Lower lobe of right lung (tissue), 2 donors: ENCODE data around the gene DNAI4. TPM values are rescaled to one million over a fixed set of nuclear protein-coding genes. Genes with fewer than 3 reads are reported as not detected.
A peak's percentile ranks its signal among the peaks of the same experiment; 100 is the strongest.

ENCODE experiments used
- ATAC-seq, 2 donors: fragments of 200-7000 bp; cut with Tn5 transposase; one replicate each; pipeline ENCODE4 v1.9.1; 2020 to 2022; ENCODE audit warnings: mild to moderate bottlenecking in 2 of 2, moderate library complexity in 2 of 2
- DNase-seq: peaks from one replicate; pipeline ENCODE4 v3.0.0-alpha.2; 2020
- H3K27ac ChIP-seq: fragments of 200-600 bp; one replicate; pipeline ENCODE4 v1.8.0; 2022
- H3K27me3 ChIP-seq: fragments of 200-600 bp; one replicate; pipeline ENCODE4 v1.8.0; 2022; ENCODE audit warnings: low read depth
- H3K36me3 ChIP-seq: fragments of 200-600 bp; one replicate; pipeline ENCODE4 v1.8.0; 2022; ENCODE audit warnings: mild to moderate bottlenecking
- H3K4me1 ChIP-seq: fragments of 200-600 bp; one replicate; pipeline ENCODE4 v1.8.0; 2022
- H3K4me3 ChIP-seq: fragments of 200-600 bp; one replicate; pipeline ENCODE4 v1.8.0; 2022; ENCODE audit warnings: mild to moderate bottlenecking
- H3K9me3 ChIP-seq: fragments of 200-600 bp; one replicate; pipeline ENCODE4 v1.8.0; 2022
- intact Hi-C: fragments of 100-400 bp; cut with DNase I; formaldehyde crosslinking; loops from one replicate; pipeline ENCODE4 v1.11.0; 2022
- total RNA-seq: library from RNA; stranded (reverse); fragmentation: NEBNext Ultra II Directional; extraction: Animal tissue kit (Norgen Biotek cat#: 25700); gene quantifications from one replicate; pipeline ENCODE4 v1.2.1, GENCODE V29; 2021
- TF ChIP-seq, protein P1 (sequence below): fragments of 200-600 bp; IDR thresholded peaks from one replicate; pipeline ENCODE4 v1.8.0; 2022; ENCODE audit warnings: antibody characterized with exemption, mild to moderate bottlenecking
- donor health status: DM: no; HTN: yes; CAD: no; lungs with severe emphysema.

The DNAI4 gene
- total RNA-seq, 1 donor from 2014 or later, result 19.9 TPM

DNA sequence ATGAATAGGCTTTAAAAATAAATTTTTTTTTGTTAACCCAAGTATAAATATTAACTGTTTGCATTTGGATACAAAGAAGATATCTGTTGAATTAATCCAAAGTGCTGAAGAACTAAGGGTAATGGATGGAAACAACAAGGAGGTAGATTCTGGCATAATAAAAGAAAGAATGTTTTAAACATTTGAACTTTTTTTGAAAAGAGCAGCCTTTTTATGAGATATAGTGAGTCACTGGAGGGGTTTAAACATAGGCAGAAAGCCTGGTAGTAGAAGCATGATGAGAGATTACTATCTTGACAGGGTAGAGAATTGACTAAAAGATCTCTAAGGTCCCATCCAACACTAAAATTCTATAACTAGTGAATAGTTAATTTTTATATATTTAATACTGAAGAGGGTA is 2.9 kb upstream of the DNAI4 start:
- Histone ChIP-seq H3K4me1 (peaks cover 46% of the 10 kb centered on the region), H3K36me3 (no peaks in the 10 kb centered on the region), H3K9me3 (no peaks in the 10 kb centered on the region), H3K4me3 (no peak overlapping the region), H3K27ac (no peak overlapping the region), H3K27me3 (no peaks in the 10 kb centered on the region)
- intact Hi-C loops, result no loop called here
- DNase-seq (no peak), ATAC-seq (no peak)
- TF ChIP-seq, protein P1, sequence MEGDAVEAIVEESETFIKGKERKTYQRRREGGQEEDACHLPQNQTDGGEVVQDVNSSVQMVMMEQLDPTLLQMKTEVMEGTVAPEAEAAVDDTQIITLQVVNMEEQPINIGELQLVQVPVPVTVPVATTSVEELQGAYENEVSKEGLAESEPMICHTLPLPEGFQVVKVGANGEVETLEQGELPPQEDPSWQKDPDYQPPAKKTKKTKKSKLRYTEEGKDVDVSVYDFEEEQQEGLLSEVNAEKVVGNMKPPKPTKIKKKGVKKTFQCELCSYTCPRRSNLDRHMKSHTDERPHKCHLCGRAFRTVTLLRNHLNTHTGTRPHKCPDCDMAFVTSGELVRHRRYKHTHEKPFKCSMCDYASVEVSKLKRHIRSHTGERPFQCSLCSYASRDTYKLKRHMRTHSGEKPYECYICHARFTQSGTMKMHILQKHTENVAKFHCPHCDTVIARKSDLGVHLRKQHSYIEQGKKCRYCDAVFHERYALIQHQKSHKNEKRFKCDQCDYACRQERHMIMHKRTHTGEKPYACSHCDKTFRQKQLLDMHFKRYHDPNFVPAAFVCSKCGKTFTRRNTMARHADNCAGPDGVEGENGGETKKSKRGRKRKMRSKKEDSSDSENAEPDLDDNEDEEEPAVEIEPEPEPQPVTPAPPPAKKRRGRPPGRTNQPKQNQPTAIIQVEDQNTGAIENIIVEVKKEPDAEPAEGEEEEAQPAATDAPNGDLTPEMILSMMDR, result no peak

- intact Hi-C loops, result no loop called here
Observed at GRCh38 chr1:66925944-66926343, 1.3 kb upstream of the DNAI4 start.

DNA sequence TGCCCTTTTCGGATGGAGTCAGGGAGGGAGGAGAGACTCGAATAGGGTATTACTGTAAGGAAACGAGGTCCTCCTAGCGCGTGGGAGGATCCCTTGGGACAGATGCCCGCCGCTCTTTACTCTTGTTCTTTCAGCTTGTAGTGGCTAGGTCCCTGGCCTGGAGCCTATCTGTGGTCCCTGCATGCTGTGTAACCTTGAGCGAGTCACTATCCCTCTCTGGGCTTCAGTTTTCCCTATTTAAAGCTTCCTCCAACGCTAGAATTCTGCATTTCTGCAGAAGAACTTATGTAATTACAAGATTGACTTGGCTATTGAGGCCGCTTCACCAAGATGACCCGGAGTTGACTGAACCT is 878 bp upstream of the DNAI4 start:
- no peak for ATAC-seq
- peak overlapping the region; percentile 79 for H3K4me3 ChIP-seq

More at GRCh38 chr1:66925944-66926343, 1.3 kb upstream of the DNAI4 start:
- H3K4me1 ChIP-seq, result peaks cover 31% of the 10 kb centered on the region
- H3K36me3 ChIP-seq, result no peaks in the 10 kb centered on the region
- peak overlapping the region; percentile 79 for H3K4me3 ChIP-seq
- no peak for DNase-seq
- H3K9me3 ChIP-seq, result no peaks in the 10 kb centered on the region
- H3K27me3 ChIP-seq, result no peaks in the 10 kb centered on the region
- ATAC-seq, result no peak
- H3K27ac ChIP-seq, result peak overlapping the region; percentile 96
- TF ChIP-seq, protein P1, result no peak

GRCh38 chr1:66920543-66920942 is 4.1 kb downstream of the DNAI4 start:
- no peak for ATAC-seq
- TF ChIP-seq, protein P1, result no peak
- DNase-seq, result no peak
- Histone ChIP-seq H3K9me3 (no peaks in the 10 kb centered on the region), H3K4me1 (peaks cover 12% of the 10 kb centered on the region), H3K27me3 (no peaks in the 10 kb centered on the region), H3K36me3 (no peaks in the 10 kb centered on the region), H3K27ac (no peak overlapping the region), H3K4me3 (no peak overlapping the region)
- intact Hi-C loops, result no loop called here

More for the DNA sequence above, 878 bp upstream of the DNAI4 start:
- H3K27ac ChIP-seq, result peak overlapping the region; percentile 96
- intact Hi-C loops, result no loop called here
- no peaks in the 10 kb centered on the region for H3K36me3 ChIP-seq
- TF ChIP-seq, protein P1, result no peak
- H3K27me3 ChIP-seq, result no peaks in the 10 kb centered on the region
- H3K4me1 ChIP-seq, result peaks cover 31% of the 10 kb centered on the region
- no peak for DNase-seq
- H3K9me3 ChIP-seq, result no peaks in the 10 kb centered on the region

- ATAC-seq, result no peak
- TF ChIP-seq, protein P1, result no peak
- intact Hi-C loops, result no loop called here
Observed at GRCh38 chr1:66919828-66920227, 4.8 kb downstream of the DNAI4 start.

DNA sequence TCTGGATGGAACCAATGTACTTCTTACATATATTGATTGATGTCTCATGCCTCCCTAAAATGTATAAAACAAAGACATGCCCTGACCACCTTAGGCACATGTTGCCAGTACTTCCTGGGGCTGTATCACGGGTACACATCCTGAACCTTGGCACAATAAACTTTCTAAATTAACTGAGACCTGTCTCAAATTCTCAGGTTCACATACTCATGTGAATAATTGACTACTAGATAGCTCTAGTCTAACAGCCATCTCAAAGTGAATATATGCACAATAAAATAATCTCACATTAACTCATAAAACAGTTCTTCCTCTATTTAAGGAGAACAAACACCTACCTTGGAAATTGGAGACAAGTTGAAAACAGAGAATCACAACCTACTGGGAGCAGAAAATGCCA is 5.6 kb downstream of the DNAI4 start:
- no peak overlapping the region for H3K4me3 ChIP-seq
- TF ChIP-seq, protein P1, result no peak
- H3K36me3 ChIP-seq, result no peaks in the 10 kb centered on the region
- no peak overlapping the region for H3K27ac ChIP-seq
- intact Hi-C loops, result no loop called here
- no peak for DNase-seq
- H3K27me3 ChIP-seq, result no peaks in the 10 kb centered on the region
- H3K9me3 ChIP-seq, result no peaks in the 10 kb centered on the region
- ATAC-seq, result no peak
- H3K4me1 ChIP-seq, result peaks cover 11% of the 10 kb centered on the region

More at GRCh38 chr1:66919828-66920227, 4.8 kb downstream of the DNAI4 start:
- Histone ChIP-seq H3K9me3 (no peaks in the 10 kb centered on the region), H3K4me3 (no peak overlapping the region), H3K27me3 (no peaks in the 10 kb centered on the region), H3K36me3 (no peaks in the 10 kb centered on the region), H3K4me1 (peaks cover 12% of the 10 kb centered on the region), H3K27ac (no peak overlapping the region)
- no peak for DNase-seq
